Breast epithelium (tissue), 3 donors: ENCODE data around the gene RBL2.

Experiments
- CTCF ChIP-seq, 3 donors: fragments of 450-650 bp; IDR thresholded peaks; one replicate each; pipeline ENCODE4 v1.5.1; 2016 to 2017; ENCODE audit warnings: antibody characterized with exemption in 3 of 3, mild to moderate bottlenecking in 3 of 3, moderate library complexity in 3 of 3
- POLR2A ChIP-seq: fragments of 450-650 bp; IDR thresholded peaks from one replicate; pipeline ENCODE4 v1.6.1; 2016; ENCODE audit warnings: antibody characterized with exemption, mild to moderate bottlenecking, moderate library complexity
- POLR2AphosphoS5 ChIP-seq, 3 donors: sonication (generic); formaldehyde crosslinking; IDR thresholded peaks; one replicate each; pipeline ENCODE4 v1.6.1; 2017; ENCODE audit warnings: antibody characterized with exemption in 3 of 3

DNA sequence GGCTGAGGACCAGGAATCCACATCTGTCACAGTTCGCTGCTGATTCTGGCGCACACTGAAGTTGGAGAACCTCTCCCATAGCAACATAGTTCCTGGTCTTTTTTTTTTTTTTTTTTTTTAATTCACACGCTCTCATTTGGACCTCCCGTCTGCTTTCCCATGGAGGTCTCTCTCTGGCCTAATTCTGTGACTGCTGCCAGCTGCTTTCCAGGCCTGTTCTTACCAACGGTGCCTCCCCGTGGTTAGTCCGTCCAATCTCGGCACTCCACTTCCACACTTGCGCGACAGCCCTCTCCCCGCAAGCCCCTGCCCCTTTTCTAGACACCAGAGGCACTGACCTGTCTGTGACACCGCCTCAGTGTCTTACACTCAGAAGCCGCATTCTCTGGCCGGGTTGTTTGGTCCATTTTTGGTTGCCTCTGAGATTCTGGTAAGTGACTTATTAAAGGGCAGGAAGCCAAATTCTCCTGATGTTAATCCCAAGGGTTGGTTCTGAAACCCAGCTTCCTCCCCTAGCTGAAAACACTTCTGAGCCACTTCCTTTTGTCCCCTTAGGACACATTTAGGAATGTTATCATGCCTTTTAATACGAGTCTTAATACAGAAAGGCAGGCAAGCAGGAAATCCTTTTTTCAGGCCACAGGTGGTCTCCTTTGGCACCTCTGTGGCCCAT, 69.9 kb downstream of the RBL2 start:
- TF ChIP-seq CTCF (IDR thresholded peaks at IDR 0.05) (no peak), POLR2AphosphoS5 (IDR thresholded peaks at IDR 0.05) (no peak), POLR2A (no peak)
